Measurements from ENCODE around the gene RNF144B. TPM values are rescaled to one million over a fixed set of nuclear protein-coding genes. Genes with fewer than 3 reads are reported as not detected.

The RNF144B gene
- total and polyA plus RNA-seq, 2 experiments from 2014 or later = 4.2 to 9.0 TPM

- Histone ChIP-seq H3K79me2 (replicated peaks; ENCODE audit: insufficient read depth) (no peaks in the 10 kb centered on the region), H3K36me3 (ENCODE audit: insufficient read depth) (no peaks in the 10 kb centered on the region), H3K27me3 (ENCODE audit: insufficient read depth) (no peaks in the 10 kb centered on the region), H3K4me3 (no peak overlapping the region), H4K20me1 (replicated peaks; ENCODE audit: insufficient read depth) (no peaks in the 10 kb centered on the region), H3F3A (replicated peaks; ENCODE audit: low read depth) (no peaks in the 10 kb centered on the region), H3K9me2 (ENCODE audit: insufficient read depth) (no peaks in the 10 kb centered on the region), H3K4me2 (no peak overlapping the region), H2AFZ (no peak overlapping the region), H3K27ac (ENCODE audit: low read depth) (no peak overlapping the region), H3K4me1 (ENCODE audit: insufficient read depth) (no peaks in the 10 kb centered on the region)
- DNase-seq (ENCODE audit: low spot score) (no peak), ATAC-seq (no peak)
- H3K4me3 Mint-ChIP-seq = no peak overlapping the region
- no peaks in the 10 kb centered on the region for H3K9me3 Mint-ChIP-seq
- no peaks in the 10 kb centered on the region for H3K36me3 Mint-ChIP-seq (ENCODE audit: low read depth)
- peaks cover 4% of the 10 kb centered on the region for H3K27me3 Mint-ChIP-seq (ENCODE audit: insufficient read depth, low read depth, poor library complexity)
- TF ChIP-seq EZH2 (IDR thresholded peaks at IDR 0.05; ENCODE audit: low read depth, unreplicated experiment) (no peak), EZH2phosphoT487 (IDR thresholded peaks at IDR 0.05; ENCODE audit: unreplicated experiment) (no peak), POLR2AphosphoS5 (IDR thresholded peaks at IDR 0.05; ENCODE audit: low read depth) (no peak), STAT1 (IDR thresholded peaks at IDR 0.05; ENCODE audit: unreplicated experiment) (no peak)
- peaks cover 12% of the 10 kb centered on the region; the same call in 2 of the 3 replicates for H3K4me1 Mint-ChIP-seq
- H3K27ac Mint-ChIP-seq = no peak overlapping the region
Observed at GRCh38 chr6:18380851-18381250, 6.3 kb upstream of the RNF144B start.

- Histone ChIP-seq H2AFZ (peak overlapping the region; percentile 83), H3K4me2 (no peak overlapping the region), H3K4me3 (no peak overlapping the region), H3K27me3 (ENCODE audit: insufficient read depth) (no peaks in the 10 kb centered on the region), H3K9me2 (ENCODE audit: insufficient read depth) (no peaks in the 10 kb centered on the region), H3K79me2 (replicated peaks; ENCODE audit: insufficient read depth) (no peaks in the 10 kb centered on the region), H4K20me1 (replicated peaks; ENCODE audit: insufficient read depth) (no peaks in the 10 kb centered on the region), H3F3A (replicated peaks; ENCODE audit: low read depth) (peaks cover 10% of the 10 kb centered on the region; the same call in 1 of the 2 replicates), H3K36me3 (ENCODE audit: insufficient read depth) (no peaks in the 10 kb centered on the region), H3K27ac (ENCODE audit: low read depth) (no peak overlapping the region), H3K4me1 (ENCODE audit: insufficient read depth) (peaks cover 17% of the 10 kb centered on the region)
- Mint-ChIP-seq H3K4me1 (peaks cover 28% of the 10 kb centered on the region), H3K27me3 (ENCODE audit: insufficient read depth, low read depth, poor library complexity) (peaks cover 6% of the 10 kb centered on the region), H3K9me3 (no peaks in the 10 kb centered on the region; the same call in 2 of the 3 replicates), H3K27ac (no peak overlapping the region), H3K4me3 (no peak overlapping the region), H3K36me3 (ENCODE audit: low read depth) (no peaks in the 10 kb centered on the region)
- ATAC-seq = no peak
- no peak for DNase-seq (ENCODE audit: low spot score)
- TF ChIP-seq CREB1 (CRISPR knock-in tag; IDR thresholded peaks at IDR 0.05; ENCODE audit: low read depth) = no peak
- TF ChIP-seq STAT1 (IDR thresholded peaks at IDR 0.05; ENCODE audit: unreplicated experiment) = no peak
- TF ChIP-seq EZH2 (IDR thresholded peaks at IDR 0.05; ENCODE audit: low read depth, unreplicated experiment) = no peak
- no peak for TF ChIP-seq CTCF (conservative IDR thresholded peaks at IDR 0.05; ENCODE audit: low read depth in 2 of 2)
- no peak for TF ChIP-seq EZH2phosphoT487 (IDR thresholded peaks at IDR 0.05; ENCODE audit: unreplicated experiment)
- TF ChIP-seq REST (IDR thresholded peaks at IDR 0.05; ENCODE audit: unreplicated experiment) = no peak
- no peak for TF ChIP-seq ZNF462 (CRISPR knock-in tag; IDR thresholded peaks at IDR 0.05)
- no peak for TF ChIP-seq NANOG (IDR thresholded peaks at IDR 0.05; ENCODE audit: borderline replicate concordance)
Observed at GRCh38 chr6:18383441-18383840, 3.7 kb upstream of the RNF144B start.
